Fibroblast of gingiva (primary cell): Measurements from ENCODE around the gene VIPR2.
"Not testable (repeated sequence)": the region's sequence is repeated elsewhere in the genome, so short reads cannot be mapped to it uniquely, and the experiment has no call there.

ENCODE experiments used
- DNase-seq: peaks from one replicate; pipeline ENCODE4 v3.0.0-alpha.2; 2011; ENCODE audit warnings: low read depth

The VIPR2 gene

DNA sequence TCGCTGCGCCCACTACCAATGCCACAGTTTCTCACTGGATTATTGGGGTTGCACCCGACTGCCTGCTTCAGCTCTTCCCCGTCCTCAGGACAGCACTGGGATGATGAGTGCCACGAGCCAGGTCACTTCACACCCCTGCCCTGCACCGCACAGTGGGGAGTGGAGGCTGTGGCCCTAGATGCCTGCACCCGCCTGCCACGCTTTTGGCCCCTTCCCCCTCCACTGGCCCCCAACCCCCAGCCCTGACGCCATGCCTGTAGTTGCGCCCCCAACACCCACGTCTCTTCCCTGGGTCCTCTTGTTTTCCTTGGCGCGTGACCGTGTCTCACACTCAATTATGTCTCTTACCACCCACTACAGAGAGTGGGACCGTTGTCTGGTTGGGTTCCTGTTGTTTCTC, 134.3 kb downstream of the VIPR2 start:
- DNase-seq: no peak

DNA sequence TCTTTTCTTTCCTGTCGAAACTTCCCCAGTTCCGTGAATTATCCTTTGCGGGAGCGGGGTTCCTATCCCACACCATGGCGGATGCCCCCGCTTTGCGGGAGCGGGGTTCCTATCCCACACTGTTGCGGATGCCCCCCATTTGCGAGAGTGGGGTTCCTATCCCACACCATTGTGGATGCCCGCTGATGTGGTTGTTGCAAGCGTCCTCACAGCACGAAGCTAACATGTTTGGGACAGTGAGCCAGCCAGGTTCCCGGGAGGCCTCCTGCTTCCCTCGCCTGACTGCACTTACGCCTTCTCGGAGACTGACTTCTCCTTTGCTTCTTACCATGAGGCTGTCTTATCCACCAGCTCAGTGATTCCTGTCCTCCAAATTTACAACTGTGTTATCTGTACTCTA, 134.7 kb downstream of the VIPR2 start:
- DNase-seq: no peak

DNA sequence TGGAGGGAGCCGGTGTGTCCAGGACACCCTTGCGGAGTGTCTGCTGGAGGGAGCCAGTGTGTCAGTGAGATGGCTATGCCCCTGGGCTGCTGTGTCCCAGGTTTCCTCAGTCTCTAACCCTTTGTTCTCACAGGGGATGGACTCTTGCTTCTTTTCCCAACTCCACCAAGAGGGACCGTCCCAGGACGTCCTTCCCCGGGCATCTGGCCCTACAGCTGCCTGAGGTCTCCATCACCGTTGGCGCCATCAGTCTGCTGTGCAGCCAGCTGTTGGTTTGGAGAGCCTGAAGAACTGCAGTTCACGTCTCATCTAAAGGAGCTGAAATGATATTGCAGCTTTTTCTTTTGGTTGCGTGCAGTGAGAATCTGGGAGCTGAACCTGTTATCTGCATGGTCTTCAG, 136.2 kb downstream of the VIPR2 start:
- DNase-seq: no peak

DNA sequence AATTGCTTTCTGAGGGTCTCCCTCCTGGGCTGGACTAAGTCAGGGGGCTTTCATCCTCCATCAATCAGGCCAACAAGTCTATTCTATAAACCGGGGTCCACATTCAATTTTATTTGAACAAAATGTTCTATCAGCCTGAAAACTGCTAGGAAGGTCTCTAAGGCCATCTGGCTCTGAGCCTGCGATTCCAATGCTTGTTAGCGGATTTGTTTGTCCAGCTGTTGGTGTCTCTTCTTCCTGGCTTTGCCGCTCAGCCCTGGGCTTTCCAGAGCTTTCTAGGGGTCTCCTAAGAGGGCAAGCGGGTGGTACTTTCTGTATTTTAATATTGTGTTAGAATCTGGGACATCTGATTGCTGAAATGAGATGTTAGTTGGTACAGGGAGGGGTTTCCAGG, 136.7 kb downstream of the VIPR2 start:
- no peak for DNase-seq

DNA sequence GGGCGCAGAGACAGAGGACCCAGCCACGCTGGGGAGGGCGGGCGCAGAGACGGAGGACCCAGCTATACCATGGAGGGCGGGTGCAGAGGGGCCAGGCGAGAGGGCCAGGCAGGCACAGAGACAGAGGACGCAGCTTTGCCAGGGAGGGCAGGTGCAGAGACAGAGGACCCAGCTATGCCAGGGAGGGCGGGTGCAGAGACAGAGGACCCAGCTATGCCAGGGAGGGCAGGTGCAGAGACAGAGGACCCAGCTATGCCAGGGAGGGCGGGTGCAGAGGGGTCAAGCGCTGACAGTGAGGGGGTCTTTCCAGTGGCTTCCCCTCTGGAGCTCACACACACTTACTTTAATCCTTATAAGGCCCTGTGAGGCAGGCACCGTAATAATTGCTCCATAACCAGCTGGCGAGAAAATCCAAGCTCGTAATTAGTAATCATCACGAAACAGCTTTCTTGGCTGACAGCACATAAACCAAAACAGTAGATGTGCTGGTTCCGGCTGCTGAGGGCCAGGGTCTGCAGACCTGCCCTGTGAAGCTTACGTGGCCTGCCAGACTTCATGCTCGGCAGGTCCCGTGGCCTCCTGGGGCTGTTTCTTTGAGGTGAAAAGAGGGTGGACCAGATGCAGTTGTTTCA, 137.2 kb downstream of the VIPR2 start:
- no peak for DNase-seq

DNA sequence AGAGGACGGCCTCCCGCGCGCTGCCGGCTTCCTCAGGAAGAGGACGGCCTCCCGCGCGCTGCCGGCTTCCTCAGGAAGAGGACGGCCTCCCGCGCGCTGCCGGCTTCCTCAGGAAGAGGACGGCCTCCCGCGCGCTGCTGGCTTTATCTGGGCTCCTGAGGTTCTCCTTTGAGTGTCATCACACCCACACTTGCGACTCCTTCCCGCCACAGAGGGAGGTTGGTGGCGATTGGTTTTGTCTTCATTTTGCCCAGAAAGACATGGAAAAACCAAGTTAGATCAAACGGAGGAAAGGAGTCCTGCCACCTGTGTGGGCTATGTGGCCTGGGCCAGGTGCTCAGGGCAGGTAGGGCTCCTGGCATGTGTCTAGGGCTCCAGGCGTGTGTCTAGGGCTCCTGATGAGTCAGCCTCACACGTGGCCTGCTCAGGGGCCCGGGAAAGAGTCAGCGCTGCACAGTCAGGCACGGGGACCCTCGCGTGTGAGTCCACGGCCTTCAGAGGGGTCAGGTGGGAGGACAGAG, 138.0 kb downstream of the VIPR2 start:
- no peak for DNase-seq

DNA sequence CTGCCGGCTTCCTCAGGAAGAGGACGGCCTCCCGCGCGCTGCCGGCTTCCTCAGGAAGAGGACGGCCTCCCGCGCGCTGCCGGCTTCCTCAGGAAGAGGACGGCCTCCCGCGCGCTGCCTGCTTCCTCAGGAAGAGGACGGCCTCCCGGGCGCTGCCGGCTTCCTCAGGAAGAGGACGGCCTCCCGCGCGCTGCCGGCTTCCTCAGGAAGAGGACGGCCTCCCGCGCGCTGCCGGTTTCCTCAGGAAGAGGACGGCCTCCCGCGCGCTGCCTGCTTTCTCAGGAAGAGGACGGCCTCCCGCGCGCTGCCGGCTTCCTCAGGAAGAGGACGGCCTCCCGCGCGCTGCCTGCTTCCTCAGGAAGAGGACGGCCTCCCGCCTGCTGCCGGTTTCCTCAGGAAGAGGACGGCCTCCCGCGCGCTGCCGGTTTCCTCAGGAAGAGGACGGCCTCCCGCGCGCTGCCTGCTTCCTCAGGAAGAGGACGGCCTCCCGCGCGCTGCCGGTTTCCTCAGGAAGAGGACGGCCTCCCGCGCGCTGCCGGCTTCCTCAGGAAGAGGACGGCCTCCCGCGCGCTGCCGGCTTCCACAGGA, 138.6 kb downstream of the VIPR2 start:
- DNase-seq: not testable (repeated sequence)

DNA sequence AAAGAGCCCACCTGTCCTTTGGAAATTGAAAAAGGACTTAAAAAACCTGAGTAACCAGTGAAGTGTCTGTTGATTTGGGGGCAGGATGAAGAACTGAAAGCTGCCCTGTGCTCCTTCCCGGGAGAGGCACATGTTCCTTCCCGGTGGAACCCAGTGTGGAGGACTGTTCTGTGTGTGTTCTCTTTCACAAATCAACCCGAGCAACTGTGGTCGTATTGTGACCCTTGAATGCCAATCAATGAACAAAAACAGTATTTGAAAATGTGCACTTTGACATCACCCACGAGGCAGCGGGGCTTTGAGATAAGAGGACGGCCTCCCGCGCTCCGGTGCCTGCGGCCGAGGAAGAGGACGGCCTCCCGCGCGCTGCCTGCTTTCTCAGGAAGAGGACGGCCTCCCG, 139.0 kb downstream of the VIPR2 start:
- no peak for DNase-seq

DNA sequence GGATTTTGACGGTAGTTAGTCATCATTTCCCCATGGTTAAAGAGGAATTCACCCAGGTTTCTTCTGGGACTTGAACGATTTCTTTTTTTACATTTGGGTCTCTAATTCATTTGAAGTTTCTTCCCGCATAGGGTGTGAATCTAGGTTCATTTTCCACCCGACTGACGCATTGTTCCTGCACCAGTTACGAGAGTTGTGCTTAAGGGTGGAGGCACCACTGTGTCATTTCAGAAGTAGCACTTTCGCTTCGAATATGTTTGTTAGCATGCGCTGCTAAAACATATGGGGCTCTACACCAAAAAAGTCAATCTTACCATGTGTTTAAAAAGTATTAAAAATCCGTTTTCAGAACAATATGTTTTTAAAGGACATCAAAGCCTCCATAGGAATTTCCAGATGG, 140.3 kb downstream of the VIPR2 start:
- DNase-seq: no peak

DNA sequence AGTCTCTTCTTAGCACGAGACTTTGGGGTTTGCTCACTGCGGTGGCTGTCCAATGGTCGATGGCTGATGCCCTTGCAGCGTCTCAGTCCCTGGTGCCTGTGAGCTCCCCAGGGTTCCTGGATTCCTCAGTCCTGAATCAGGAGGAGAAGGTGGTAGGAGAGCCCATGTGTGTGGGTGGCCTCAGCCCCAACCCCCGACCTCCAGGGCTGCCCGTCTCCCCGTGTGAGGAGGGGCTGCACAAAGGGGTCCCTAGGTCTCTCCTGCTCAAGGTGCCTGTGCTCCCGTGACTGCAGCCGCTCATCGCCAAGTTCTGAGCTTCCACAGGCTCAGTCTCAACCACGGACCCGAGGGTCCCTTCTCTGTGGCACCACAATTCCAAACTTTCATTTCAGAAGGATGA, 142.9 kb downstream of the VIPR2 start:
- no peak for DNase-seq

DNA sequence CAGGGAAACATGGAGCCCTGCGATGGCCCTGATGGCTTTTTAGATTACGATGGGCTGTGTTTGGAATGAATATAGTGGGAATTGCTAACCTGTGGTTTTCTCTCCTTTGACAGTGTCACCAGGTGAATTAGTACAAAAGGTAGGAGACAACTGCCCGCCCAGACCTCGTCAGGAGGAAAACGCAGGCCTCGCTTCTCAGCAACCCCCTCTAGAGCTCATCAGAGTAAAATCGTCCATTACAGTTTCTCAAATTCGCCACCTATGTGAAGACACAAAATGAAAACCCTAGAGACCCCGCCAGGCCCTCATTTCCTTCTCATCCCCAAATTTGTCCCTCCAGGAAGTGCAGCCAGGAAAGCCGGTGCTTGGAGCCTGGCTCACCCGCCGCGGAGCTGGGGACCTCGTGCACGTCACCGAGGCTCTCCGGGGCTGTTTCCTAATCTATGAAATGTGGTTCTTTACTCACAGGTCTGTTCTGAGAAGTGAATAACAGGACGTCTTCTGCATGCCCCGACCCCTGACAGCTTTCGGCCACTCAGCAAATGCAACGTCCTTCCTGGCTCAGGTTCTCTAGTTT, 143.7 kb downstream of the VIPR2 start:
- DNase-seq: no peak

DNA sequence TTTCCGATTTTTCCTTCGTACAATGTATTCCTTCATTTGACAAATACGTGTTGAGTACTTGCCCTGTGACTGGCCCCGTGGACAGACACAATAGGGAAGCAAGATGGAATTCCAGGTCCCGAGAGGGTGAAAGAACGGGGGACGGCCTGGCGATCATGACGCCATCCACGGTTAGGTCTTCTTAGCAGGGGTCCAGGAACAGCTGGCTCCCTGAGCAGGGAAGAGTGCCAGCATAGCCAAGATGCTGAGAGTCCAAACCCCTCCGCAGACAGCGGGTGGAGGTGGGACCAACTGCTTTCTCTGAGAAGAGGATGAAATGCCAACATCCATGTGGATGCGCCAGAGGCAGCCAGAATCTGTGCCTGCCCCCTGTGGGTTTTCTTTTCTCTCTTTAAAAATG, 144.6 kb downstream of the VIPR2 start:
- DNase-seq: no peak

DNA sequence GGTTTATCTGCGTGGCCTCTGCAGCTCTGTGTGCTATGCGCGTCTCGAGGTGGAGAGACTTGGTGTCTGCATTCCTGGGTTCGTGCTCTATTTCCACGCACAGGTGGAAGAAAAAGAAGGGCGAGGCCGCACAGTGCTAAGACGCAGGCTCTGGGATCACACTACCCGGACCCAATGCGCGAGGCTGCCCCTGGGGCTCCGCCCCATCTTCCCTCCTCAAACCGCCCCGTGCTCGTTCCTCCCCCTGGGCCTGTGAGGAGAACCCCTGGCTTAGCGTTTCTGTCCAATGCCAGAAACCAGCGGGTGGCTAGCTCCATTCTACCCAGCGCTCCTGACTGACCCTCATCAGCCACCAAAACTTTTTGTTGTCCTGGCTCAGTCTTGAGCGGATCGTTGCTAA, 145.2 kb downstream of the VIPR2 start:
- DNase-seq: no peak

DNA sequence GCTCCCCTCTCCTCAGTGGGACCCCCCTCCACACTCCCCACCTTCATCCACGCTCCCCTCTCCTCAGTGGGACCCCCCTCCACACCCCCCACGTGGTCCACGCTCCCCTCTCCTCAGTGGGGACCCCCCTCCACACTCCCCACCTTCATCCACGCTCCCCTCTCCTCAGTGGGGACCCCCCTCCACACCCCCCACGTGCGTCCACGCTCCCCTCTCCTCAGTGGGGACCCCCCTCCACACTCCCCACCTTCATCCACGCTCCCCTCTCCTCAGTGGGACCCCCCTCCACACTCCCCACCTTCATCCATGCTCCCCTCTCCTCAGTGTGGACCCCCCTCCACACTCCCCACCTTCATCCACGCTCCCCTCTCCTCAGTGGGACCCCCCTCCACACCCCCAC, 146.4 kb downstream of the VIPR2 start:
- not testable (repeated sequence) for DNase-seq

DNA sequence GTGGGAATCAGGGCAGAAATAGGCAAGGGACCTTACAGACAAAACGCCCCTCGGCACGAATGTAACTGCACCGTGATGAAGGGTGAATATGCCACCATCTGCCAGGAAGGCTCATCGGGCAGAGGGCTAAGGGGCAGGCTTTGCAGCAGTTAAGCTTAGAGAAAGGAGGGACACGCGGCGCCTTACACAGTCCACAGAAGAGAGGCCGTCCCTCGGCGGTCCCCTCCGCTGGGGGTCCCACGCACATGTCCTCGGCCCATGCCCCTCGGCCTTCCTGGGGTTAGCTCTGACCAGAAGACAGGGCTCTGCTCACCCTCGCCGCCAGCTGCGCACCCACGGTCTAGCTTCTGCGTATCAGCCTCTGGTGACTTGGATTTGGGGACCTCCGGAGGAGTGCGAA, 147.2 kb downstream of the VIPR2 start:
- DNase-seq: no peak

DNA sequence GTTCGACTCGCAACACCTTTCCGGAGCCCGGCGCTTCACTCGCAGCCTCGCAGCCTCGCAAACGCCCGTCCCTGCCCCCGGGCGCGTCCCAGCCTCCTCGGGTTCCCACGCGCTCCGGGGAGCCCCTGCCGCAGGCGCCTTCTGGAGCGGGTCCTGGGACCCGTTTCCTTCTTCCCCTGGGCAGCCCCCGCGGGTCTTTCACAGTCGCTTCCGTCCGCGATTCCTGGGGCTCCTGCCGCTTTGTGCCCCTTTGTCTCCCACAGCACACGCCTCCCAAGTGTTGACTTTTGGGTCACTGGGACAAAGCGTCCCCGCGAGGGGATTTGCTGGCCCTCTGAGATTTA, 147.6 kb downstream of the VIPR2 start:
- no peak for DNase-seq

DNA sequence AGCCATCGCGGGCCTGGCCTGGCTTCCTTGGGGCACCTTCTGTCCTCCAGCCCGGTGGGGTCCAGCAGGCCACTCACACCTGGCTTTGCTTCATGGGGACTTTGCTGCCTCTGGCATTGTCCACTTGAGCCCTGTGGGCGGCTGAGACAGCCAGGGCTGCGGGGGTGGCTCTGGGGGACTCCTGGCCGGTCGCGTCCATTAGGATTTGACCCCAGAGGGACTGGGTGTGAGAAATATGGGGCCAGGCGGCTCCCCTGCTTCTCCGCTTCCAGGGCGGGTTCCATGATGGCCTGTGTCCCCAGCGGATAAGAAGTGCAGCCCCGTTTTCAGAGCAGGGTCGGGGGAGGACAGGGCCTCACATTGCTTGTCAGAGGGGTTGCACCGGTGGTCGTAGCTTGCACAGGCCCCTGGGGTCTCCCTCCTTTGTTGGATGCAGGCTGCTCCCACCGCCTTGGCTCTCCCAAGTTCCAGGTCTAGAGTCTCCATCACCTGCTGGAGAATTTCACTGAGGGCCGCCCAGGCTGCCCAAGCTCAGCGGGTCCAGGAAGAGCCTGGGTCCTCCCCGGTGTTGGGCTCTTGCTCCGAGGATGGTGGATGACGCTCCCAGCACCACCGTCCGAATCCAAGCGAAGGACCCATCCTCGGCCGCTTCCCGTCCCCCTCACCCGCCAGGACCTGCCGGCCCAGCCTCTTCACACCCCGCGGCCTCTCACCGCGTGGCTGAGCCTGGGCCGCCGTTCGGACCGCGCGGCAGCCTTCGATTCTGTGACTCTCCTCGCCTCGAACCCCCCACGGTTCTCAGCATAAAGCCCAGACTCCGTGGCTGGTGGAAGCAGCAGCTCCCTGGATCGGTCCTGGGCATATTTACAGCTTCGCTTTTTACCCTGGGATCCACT, 148.2 kb downstream of the VIPR2 start:
- no peak for DNase-seq

DNA sequence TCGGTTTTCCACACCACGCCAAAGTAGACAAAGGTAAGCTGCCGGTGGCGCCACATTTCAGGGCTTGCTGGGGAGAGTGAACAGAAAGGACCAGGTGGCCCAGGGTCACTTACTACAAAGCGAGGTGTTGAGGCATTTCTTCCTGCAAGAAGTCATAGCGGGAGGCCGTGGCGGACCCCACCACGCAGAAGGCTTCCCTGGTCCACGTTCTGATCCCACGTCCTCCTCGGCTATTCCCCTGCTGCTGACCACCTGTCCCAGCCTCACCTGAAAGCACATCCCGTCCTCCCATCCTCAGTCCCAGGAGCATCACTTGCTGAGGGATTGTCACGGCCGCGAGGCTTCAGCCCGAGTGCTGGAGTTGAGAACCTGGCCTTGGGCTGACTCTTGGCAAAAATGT, 149.2 kb downstream of the VIPR2 start:
- no peak for DNase-seq

DNA sequence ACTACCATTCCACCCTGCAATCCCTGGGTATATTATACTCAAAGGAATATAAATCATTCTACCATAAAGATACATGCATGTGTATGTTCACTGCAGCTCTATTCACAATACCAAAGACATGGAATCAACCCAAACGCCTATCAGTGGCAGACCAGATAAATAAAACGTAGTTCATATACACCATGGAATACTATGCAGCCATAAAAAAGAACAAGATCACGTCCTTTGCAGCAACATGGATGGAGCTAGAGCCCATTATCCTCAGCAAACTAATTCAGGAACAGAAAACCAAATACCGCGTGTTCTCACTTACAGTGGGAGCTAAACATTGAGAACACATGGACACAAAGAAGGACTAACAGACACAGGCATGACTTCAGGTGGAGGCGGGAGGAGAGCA, 150.0 kb downstream of the VIPR2 start:
- DNase-seq: no peak

DNA sequence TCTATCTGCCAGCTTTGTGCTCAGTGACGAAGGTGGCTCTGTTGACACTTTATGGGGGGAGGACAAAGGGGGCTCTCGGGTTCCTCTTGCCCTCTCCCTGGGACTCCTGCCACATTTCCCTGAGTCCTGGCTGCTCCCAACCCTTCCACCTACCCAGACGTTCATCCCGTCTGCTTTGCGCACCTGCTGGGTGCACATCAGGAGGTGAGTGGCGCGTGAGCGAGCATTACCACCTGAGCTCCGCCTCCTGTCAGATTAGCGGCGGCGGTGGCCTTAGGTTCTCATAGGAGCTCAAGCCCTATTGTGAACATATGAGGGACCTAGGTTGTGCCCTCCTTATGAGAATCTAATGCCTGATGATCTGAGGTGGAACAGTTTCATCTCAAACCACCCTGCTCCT, 151.1 kb downstream of the VIPR2 start:
- DNase-seq: no peak

DNA sequence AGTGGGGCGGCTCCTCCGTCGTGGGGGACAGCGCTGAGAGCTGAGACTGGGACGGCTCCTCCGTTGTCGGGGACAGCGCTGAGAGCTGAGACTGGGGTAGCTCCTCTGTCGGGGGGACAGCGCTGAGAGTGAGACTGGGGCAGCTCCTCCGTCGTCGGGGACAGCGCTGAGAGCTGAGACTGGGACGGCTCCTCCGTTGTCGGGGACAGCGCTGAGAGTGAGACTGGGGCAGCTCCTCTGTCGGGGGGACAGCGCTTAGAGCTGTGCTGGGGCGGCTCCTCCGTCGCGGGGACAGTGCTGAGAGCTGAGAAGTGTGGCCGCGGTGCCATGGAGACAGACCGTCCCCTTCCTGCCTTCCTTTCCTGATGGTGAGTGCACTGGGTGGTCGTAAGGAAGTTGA, 151.9 kb downstream of the VIPR2 start:
- DNase-seq: no peak

DNA sequence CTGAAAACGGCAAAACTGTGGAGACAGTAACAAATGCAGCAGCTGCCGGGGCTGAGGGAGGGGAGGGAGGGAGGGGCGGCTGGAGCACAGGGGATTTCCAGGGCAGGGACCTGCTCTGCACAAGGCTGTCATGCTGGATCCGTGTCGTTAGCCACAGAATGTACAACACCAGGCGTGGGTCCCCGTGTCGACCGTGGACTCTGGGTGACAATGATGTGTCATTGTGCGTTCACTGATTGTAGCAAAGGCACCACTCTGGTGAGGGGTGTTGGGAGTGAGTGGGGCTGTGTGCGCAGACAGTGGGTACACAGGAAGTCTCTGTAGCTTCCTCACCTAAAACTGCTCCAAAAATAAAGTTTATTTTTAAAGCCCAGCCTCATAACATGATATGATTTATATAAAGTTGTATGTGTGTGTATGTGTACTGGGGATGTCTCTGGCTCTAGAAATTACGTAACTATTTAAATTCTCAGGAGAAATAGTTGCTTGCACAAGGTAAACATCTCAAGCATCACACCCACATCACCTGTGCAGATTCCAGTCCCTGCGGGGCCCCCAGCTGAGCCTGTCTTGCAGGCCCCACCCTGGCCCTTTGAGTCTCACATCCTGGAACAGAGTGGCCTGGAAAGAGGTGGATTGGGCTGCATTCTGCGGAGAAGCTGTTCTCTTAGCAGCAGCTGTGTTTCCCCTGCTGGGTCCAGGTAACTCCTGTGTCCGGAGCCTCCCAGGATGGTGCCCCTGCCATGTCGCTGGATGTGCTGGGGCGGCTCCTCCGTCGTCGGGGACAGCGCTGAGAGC, 152.6 kb downstream of the VIPR2 start:
- no peak for DNase-seq
